Mammary epithelial cell (primary cell): ENCODE results near the gene GFOD2.

ENCODE experiments used
- CTCF ChIP-seq, 2 donors: IDR thresholded peaks in 1 of 2; conservative IDR thresholded peaks in 1 of 2; 2 replicates each; pipeline ENCODE4 v1.5.1; 2011 to 2012; ENCODE audit warnings: inconsistent platforms in 2 of 2, low read length in 2 of 2, mild to moderate bottlenecking in 2 of 2, control low read depth in 1 of 2, low read depth in 1 of 2; ENCODE audit not compliant: insufficient read depth in 1 of 2; ENCODE audit errors: extremely low read depth in 1 of 2
- EZH2 ChIP-seq: IDR thresholded peaks from 2 replicates; pipeline ENCODE4 v1.6.1; 2012; ENCODE audit warnings: low read length, inconsistent platforms, borderline replicate concordance

DNA sequence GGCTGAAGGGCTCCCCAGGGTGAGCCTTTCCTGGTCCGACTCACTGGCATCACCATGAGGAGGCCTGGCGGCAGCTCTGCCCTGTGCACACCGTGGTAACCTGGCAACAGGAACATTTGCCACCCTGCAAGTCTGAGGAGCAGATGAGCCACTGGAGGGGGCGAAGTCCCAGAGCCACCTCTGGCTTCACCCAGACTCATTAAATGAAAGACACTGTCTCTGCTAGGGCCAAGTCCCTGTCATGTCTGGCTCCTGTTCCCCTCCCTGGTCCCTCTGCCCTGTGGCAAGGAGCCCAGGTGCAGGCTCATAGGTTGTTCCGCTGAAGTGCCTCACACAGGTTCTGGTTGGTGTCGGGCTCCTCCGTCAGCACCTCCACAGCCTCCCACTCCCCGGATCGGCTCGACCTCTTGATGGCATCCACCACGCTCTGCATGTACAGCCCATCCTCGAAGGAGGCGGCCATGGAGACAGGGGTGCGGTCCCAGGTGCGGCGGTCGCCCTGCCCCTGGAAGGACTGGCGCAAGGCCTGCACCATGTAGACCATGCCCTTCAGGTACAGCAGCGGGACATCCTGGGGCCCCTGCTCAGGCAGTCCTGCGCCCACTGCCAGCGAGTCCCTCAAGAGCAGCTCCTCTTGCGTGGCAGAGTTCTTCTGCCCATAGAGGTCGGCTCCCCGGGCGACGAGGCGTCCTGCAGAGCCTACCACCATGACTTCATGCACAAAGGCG, 44.1 kb downstream of the GFOD2 start:
- TF ChIP-seq EZH2 (no peak), CTCF (conservative IDR thresholded peaks at IDR 0.05 in 1 of 2, IDR thresholded peaks at IDR 0.05 in 1 of 2; ENCODE audit: extremely low read depth in 1 of 2, insufficient read depth in 1 of 2, low read depth in 1 of 2, low read length in 2 of 2) (no peak)
